ENCODE data around the gene ADAM19.

Gene ADAM19

DNA sequence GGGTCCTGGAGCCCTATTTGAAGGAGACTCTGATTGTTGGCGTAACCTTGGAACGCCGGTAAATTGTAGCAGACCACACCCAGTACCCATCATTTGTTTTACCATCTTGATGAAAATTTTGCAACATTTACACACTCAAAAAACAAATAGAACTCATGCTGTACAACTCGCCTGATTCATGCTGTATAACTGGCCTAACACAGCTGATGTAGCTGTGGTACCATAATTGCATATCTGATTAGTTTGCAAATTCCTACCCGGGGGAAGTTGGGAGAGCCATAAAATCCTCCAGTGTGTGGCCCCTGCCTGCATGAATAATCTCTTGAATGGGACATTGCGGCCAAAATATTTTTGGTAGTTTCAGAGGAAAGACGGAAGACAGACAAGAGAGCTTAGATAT, 105.9 kb downstream of the ADAM19 start:
- no peak overlapping the region for H3K4me2 ChIP-seq (ENCODE audit: low read length, poor library complexity, severe bottlenecking)
- peak; percentile 42 for DNase-seq
- no peak overlapping the region for H3K9ac ChIP-seq (ENCODE audit: low read length)
- H4K8ac ChIP-seq (ENCODE audit: low read length), result no peak overlapping the region
- peaks cover 0 to 14% of the 10 kb centered on the region in 2 experiments for H3K36me3 ChIP-seq (ENCODE audit: control insufficient read depth in 1 of 2, insufficient read depth in 2 of 2, low read depth in 1 of 2, low read length in 2 of 2)
- H3K4me3 ChIP-seq (ENCODE audit: insufficient read depth in 1 of 2, low read depth in 1 of 2, low read length in 2 of 2), result no peak overlapping the region
- H2AFZ ChIP-seq (ENCODE audit: low read depth, low read length), result no peak overlapping the region
- peaks cover 4% of the 10 kb centered on the region for H3K4me1 ChIP-seq (ENCODE audit: control insufficient read depth, insufficient read depth, low read depth, low read length)
- H3K79me1 ChIP-seq (replicated peaks; ENCODE audit: low read length, poor library complexity, severe bottlenecking), result peaks cover 5% of the 10 kb centered on the region
- H3K23ac ChIP-seq (ENCODE audit: low read length in 2 of 2), result no peak overlapping the region
- H2AK5ac ChIP-seq (ENCODE audit: low read length, severe bottlenecking), result no peak overlapping the region
- no peak overlapping the region for H2BK120ac ChIP-seq (ENCODE audit: low read depth, low read length)
- H3K9me3 ChIP-seq (ENCODE audit: control insufficient read depth, low read length), result no peaks in the 10 kb centered on the region
- H4K91ac ChIP-seq (ENCODE audit: low read length), result no peak overlapping the region
- H3K27me3 ChIP-seq (ENCODE audit: control insufficient read depth in 1 of 2, insufficient read depth in 1 of 2, low read length in 2 of 2), result no peaks in the 10 kb centered on the region
- H2BK12ac ChIP-seq (ENCODE audit: low read length in 2 of 2), result no peak overlapping the region
- 75% methylated on average over 7 of the region's 7 CpGs for whole genome bisulfite sequencing
- H2BK15ac ChIP-seq (ENCODE audit: low read depth, poor library complexity, severe bottlenecking), result peak overlapping the region; percentile 13
- no peak overlapping the region for H3K4ac ChIP-seq (ENCODE audit: low read depth in 1 of 2, low read length in 2 of 2)
- H3K14ac ChIP-seq (ENCODE audit: low read length in 2 of 2), result no peak overlapping the region
- no peak overlapping the region for H2BK5ac ChIP-seq (ENCODE audit: low read depth, low read length, poor library complexity, severe bottlenecking)
- H3K18ac ChIP-seq (ENCODE audit: low read depth in 1 of 2, low read length in 2 of 2), result no peak overlapping the region
- no peak overlapping the region for H3K27ac ChIP-seq (ENCODE audit: low read length, poor library complexity, severe bottlenecking)

DNA sequence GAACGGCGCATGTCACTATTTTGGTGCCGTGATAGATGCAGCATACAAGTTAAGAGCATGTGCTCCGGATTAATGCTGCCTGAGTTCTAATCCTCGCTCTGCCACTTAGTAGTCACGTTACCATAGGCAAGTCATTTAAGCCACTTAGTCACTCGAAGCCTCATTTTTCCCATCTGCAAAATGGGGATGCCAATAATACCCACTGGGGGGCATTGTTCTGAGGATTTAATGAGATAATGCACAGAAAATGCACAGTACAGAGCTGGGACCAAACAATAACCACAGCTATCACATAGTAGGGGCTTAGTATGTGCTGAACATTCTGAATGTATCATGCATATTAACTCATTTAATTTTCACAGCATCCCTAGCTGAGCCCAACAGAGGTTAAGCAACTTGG, 106.5 kb downstream of the ADAM19 start:
- Histone ChIP-seq H4K8ac (ENCODE audit: low read length) (no peak overlapping the region), H3K9ac (ENCODE audit: low read length) (no peak overlapping the region), H2BK15ac (ENCODE audit: low read depth, poor library complexity, severe bottlenecking) (no peak overlapping the region), H3K79me1 (replicated peaks; ENCODE audit: low read length, poor library complexity, severe bottlenecking) (peaks cover 3% of the 10 kb centered on the region), H2BK120ac (ENCODE audit: low read depth, low read length) (no peak overlapping the region), H3K27me3 (ENCODE audit: control insufficient read depth in 1 of 2, insufficient read depth in 1 of 2, low read length in 2 of 2) (no peaks in the 10 kb centered on the region), H3K14ac (ENCODE audit: low read length in 2 of 2) (no peak overlapping the region), H4K91ac (ENCODE audit: low read length) (no peak overlapping the region), H3K23ac (ENCODE audit: low read length in 2 of 2) (no peak overlapping the region), H2AFZ (ENCODE audit: low read depth, low read length) (no peak overlapping the region), H2BK12ac (ENCODE audit: low read length in 2 of 2) (no peak overlapping the region), H3K4me3 (ENCODE audit: insufficient read depth in 1 of 2, low read depth in 1 of 2, low read length in 2 of 2) (no peak overlapping the region), H2BK5ac (ENCODE audit: low read depth, low read length, poor library complexity, severe bottlenecking) (no peak overlapping the region), H3K4ac (ENCODE audit: low read depth in 1 of 2, low read length in 2 of 2) (no peak overlapping the region), H3K36me3 (ENCODE audit: control insufficient read depth in 1 of 2, insufficient read depth in 2 of 2, low read depth in 1 of 2, low read length in 2 of 2) (peaks cover 0 to 11% of the 10 kb centered on the region in 2 experiments), H3K27ac (ENCODE audit: low read length, poor library complexity, severe bottlenecking) (no peak overlapping the region), H3K9me3 (ENCODE audit: control insufficient read depth, low read length) (no peaks in the 10 kb centered on the region), H3K4me1 (ENCODE audit: control insufficient read depth, insufficient read depth, low read depth, low read length) (peaks cover 6% of the 10 kb centered on the region), H3K4me2 (ENCODE audit: low read length, poor library complexity, severe bottlenecking) (no peak overlapping the region), H3K18ac (ENCODE audit: low read depth in 1 of 2, low read length in 2 of 2) (no peak overlapping the region), H2AK5ac (ENCODE audit: low read length, severe bottlenecking) (no peak overlapping the region)
- DNase-seq, result no peak
- over 99% methylated on average over 6 of the region's 7 CpGs for WGBS

DNA sequence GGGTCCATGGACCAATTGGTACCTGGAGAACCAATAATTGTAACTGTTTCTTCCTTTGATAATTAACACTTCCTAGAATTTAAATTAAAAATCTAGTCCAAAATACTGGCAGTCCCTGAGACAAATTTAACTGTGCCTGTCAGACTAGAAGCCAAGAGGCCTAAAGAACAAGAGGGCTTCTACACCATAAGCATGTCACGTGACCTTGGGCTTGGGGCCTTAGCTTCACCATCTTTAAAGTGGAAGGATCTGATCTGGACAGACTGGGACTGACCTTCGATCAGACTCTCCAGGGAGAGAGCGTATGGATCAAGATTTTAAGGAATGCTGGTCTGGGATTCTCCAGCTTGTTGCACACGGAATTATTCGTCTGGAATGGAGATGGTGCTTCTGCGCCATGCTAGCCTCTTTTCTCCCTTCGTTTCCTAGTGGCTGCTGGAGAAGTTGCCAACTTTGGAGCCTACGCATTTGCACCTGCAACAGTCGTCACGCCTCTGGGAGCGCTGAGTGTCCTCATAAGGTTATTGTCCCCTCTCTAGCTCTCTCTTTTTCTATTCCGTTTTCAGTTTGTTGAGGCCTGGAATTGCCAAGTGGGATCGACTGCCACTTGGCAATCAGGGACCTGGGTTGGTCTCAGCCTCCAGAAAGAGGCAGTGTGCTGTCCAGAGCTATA, 107.1 kb downstream of the ADAM19 start:
- H2BK12ac ChIP-seq (ENCODE audit: low read length in 2 of 2), result no peak overlapping the region
- peaks cover 0 to 8% of the 10 kb centered on the region in 2 experiments for H3K36me3 ChIP-seq (ENCODE audit: control insufficient read depth in 1 of 2, insufficient read depth in 2 of 2, low read depth in 1 of 2, low read length in 2 of 2)
- H2BK15ac ChIP-seq (ENCODE audit: low read depth, poor library complexity, severe bottlenecking), result no peak overlapping the region
- no peak overlapping the region for H3K4me2 ChIP-seq (ENCODE audit: low read length, poor library complexity, severe bottlenecking)
- H3K9ac ChIP-seq (ENCODE audit: low read length), result no peak overlapping the region
- 97% methylated on average over 13 of the region's 13 CpGs for WGBS
- H3K14ac ChIP-seq (ENCODE audit: low read length in 2 of 2), result no peak overlapping the region
- H4K91ac ChIP-seq (ENCODE audit: low read length), result no peak overlapping the region
- H3K4ac ChIP-seq (ENCODE audit: low read depth in 1 of 2, low read length in 2 of 2), result no peak overlapping the region
- no peak overlapping the region for H2BK120ac ChIP-seq (ENCODE audit: low read depth, low read length)
- H2AFZ ChIP-seq (ENCODE audit: low read depth, low read length), result no peak overlapping the region
- peaks cover 3% of the 10 kb centered on the region for H3K4me1 ChIP-seq (ENCODE audit: control insufficient read depth, insufficient read depth, low read depth, low read length)
- H2BK5ac ChIP-seq (ENCODE audit: low read depth, low read length, poor library complexity, severe bottlenecking), result no peak overlapping the region
- no peak overlapping the region for H3K4me3 ChIP-seq (ENCODE audit: insufficient read depth in 1 of 2, low read depth in 1 of 2, low read length in 2 of 2)
- no peaks in the 10 kb centered on the region for H3K9me3 ChIP-seq (ENCODE audit: control insufficient read depth, low read length)
- no peak overlapping the region for H3K23ac ChIP-seq (ENCODE audit: low read length in 2 of 2)
- H3K79me1 ChIP-seq (replicated peaks; ENCODE audit: low read length, poor library complexity, severe bottlenecking), result no peaks in the 10 kb centered on the region
- H3K27me3 ChIP-seq (ENCODE audit: control insufficient read depth in 1 of 2, insufficient read depth in 1 of 2, low read length in 2 of 2), result no peaks in the 10 kb centered on the region
- H4K8ac ChIP-seq (ENCODE audit: low read length), result no peak overlapping the region
- no peak overlapping the region for H2AK5ac ChIP-seq (ENCODE audit: low read length, severe bottlenecking)
- no peak overlapping the region for H3K27ac ChIP-seq (ENCODE audit: low read length, poor library complexity, severe bottlenecking)
- no peak for DNase-seq
- H3K18ac ChIP-seq (ENCODE audit: low read depth in 1 of 2, low read length in 2 of 2), result no peak overlapping the region

DNA sequence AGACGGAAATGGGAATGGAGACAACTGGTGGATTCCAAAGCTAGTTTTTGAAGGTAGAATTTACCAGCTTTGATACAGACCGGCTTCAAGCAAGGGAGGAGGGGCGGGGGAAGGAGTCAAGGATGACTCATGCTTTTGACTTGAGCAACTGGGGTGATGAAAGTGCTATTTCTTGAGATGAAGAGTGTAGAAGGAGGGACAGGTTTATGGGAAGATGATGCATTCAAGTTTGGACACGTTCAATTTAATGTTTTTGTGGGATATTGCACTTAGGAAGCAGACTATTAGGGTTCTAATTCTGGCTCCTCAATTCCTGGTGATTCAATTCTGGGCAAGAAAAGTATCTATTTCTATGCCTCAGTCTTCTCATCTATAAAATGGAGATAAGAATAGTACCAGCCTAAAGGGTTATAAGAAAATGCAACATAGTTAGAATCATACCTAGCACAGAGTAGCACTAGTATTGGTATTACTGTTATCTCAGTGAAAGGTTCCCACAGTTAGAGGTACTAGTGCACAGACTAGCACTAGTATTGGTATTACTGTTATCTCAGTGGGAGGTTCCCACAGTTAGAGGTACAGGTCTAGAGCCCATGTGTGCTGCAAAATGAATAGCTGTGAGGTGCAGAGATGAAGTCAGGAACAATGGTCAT, 110.9 kb downstream of the ADAM19 start:
- H3K9me3 ChIP-seq (ENCODE audit: control insufficient read depth, low read length), result no peaks in the 10 kb centered on the region
- peak overlapping the region; percentile 0 for H2AK5ac ChIP-seq (ENCODE audit: low read length, severe bottlenecking)
- no peaks in the 10 kb centered on the region for H3K79me1 ChIP-seq (replicated peaks; ENCODE audit: low read length, poor library complexity, severe bottlenecking)
- H3K4me1 ChIP-seq (ENCODE audit: control insufficient read depth, insufficient read depth, low read depth, low read length), result peaks cover 11% of the 10 kb centered on the region
- peaks cover 0 to 27% of the 10 kb centered on the region in 2 experiments for H3K27me3 ChIP-seq (ENCODE audit: control insufficient read depth in 1 of 2, insufficient read depth in 1 of 2, low read length in 2 of 2)
- H2BK120ac ChIP-seq (ENCODE audit: low read depth, low read length), result no peak overlapping the region
- peak overlapping the region; percentile 64 for H3K9ac ChIP-seq (ENCODE audit: low read length)
- no peak overlapping the region for H2BK15ac ChIP-seq (ENCODE audit: low read depth, poor library complexity, severe bottlenecking)
- H3K27ac ChIP-seq (ENCODE audit: low read length, poor library complexity, severe bottlenecking), result no peak overlapping the region
- H4K91ac ChIP-seq (ENCODE audit: low read length), result peak overlapping the region; percentile 48
- H3K4me3 ChIP-seq (ENCODE audit: insufficient read depth in 1 of 2, low read depth in 1 of 2, low read length in 2 of 2), result peak overlapping the region in 1 of 2 experiments; percentile 24
- H3K4me2 ChIP-seq (ENCODE audit: low read length, poor library complexity, severe bottlenecking), result no peak overlapping the region
- H3K23ac ChIP-seq (ENCODE audit: low read length in 2 of 2), result no peak overlapping the region
- H3K4ac ChIP-seq (ENCODE audit: low read depth in 1 of 2, low read length in 2 of 2), result no peak overlapping the region
- no peak overlapping the region for H2AFZ ChIP-seq (ENCODE audit: low read depth, low read length)
- H2BK12ac ChIP-seq (ENCODE audit: low read length in 2 of 2), result no peak overlapping the region
- peak; percentile 96 for DNase-seq
- H3K18ac ChIP-seq (ENCODE audit: low read depth in 1 of 2, low read length in 2 of 2), result peak overlapping the region in 1 of 2 experiments; percentile 56
- no peaks in the 10 kb centered on the region for H3K36me3 ChIP-seq (ENCODE audit: control insufficient read depth in 1 of 2, insufficient read depth in 2 of 2, low read depth in 1 of 2, low read length in 2 of 2)
- WGBS, result 1% methylated on average over 4 of the region's 4 CpGs
- H2BK5ac ChIP-seq (ENCODE audit: low read depth, low read length, poor library complexity, severe bottlenecking), result no peak overlapping the region
- no peak overlapping the region for H4K8ac ChIP-seq (ENCODE audit: low read length)
- no peak overlapping the region for H3K14ac ChIP-seq (ENCODE audit: low read length in 2 of 2)

Data from mesenchymal stem cell (in vitro differentiated cells and primary cell).